ENCODE results near the gene RAB10.

Gene RAB10

GRCh38 chr2:26184121-26184520 is 150.2 kb downstream of the RAB10 start:
- DNase-seq: no peak

- no peak for DNase-seq
Observed at GRCh38 chr2:26184555-26185303, 150.8 kb downstream of the RAB10 start.

- DNase-seq: no peak
Observed at GRCh38 chr2:26185304-26185928, 151.5 kb downstream of the RAB10 start.

- DNase-seq: no peak
Observed at GRCh38 chr2:26185954-26186770, 152.3 kb downstream of the RAB10 start.
